BLaER1 (cell line): ENCODE measurements around the gene ZDHHC21.
"Not testable (repeated sequence)": the region's sequence is repeated elsewhere in the genome, so short reads cannot be mapped to it uniquely, and the experiment has no call there.

Experiments
- H3K27ac ChIP-seq: shearing (Covaris generic); formaldehyde crosslinking; 2 replicates; pipeline ENCODE4 v1.8.1; 2022
- H3K27me3 ChIP-seq: shearing (Covaris generic); formaldehyde crosslinking; 2 replicates; pipeline ENCODE4 v1.8.1; 2022
- H3K36me3 ChIP-seq: shearing (Covaris generic); formaldehyde crosslinking; 2 replicates; pipeline ENCODE4 v1.8.1; 2022
- H3K4me1 ChIP-seq: shearing (Covaris generic); formaldehyde crosslinking; 2 replicates; pipeline ENCODE4 v1.8.1; 2022
- H3K4me2 ChIP-seq: shearing (Covaris generic); formaldehyde crosslinking; 2 replicates; pipeline ENCODE4 v1.8.1; 2022
- H3K4me3 ChIP-seq: shearing (Covaris generic); formaldehyde crosslinking; 2 replicates; pipeline ENCODE4 v1.8.1; 2022
- H3K9ac ChIP-seq: shearing (Covaris generic); formaldehyde crosslinking; 2 replicates; pipeline ENCODE4 v1.8.1; 2022
- H3K9me3 ChIP-seq: shearing (Covaris generic); formaldehyde crosslinking; 2 replicates; pipeline ENCODE4 v1.8.1; 2022
- H4K20me1 ChIP-seq: shearing (Covaris generic); formaldehyde crosslinking; 2 replicates; pipeline ENCODE4 v1.8.1; 2022
- Cebpa-rat ChIP-seq: shearing (Covaris generic); IDR thresholded peaks from 2 replicates; pipeline ENCODE4 v1.8.1; 2022

Gene ZDHHC21

DNA sequence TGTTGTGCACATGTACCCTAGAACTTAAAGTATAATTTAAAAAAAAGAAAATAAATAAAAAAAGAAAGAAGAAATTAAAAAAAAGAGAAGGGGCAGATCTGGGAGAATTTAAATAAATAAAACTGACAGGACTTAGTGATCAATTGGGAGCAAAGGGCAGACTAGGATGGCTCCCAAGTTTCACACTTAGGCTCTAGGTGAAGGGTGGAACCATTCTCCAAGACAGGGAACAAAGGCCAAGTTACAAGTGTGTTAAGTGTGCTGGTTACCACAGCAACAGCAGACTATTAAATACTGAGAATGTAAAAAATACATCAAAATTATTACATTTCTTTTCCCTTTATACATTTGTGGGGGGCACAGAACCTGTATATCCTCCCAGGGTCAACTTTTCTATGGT lies 7.1 kb downstream of the ZDHHC21 start:
- no peaks in the 10 kb centered on the region for H4K20me1 ChIP-seq
- no peak overlapping the region for H3K4me3 ChIP-seq
- TF ChIP-seq Cebpa-rat = no peak
- H3K4me1 ChIP-seq = peaks cover 3% of the 10 kb centered on the region; the same call in 1 of the 2 replicates
- H3K27ac ChIP-seq = no peak overlapping the region
- H3K36me3 ChIP-seq = peaks cover 47% of the 10 kb centered on the region
- peaks cover 9% of the 10 kb centered on the region; the same call in 1 of the 2 replicates for H3K9me3 ChIP-seq
- no peak overlapping the region for H3K4me2 ChIP-seq
- H3K9ac ChIP-seq = no peak overlapping the region
- H3K27me3 ChIP-seq = no peaks in the 10 kb centered on the region

GRCh38 chr9:14682616-14683015 lies 10.6 kb downstream of the ZDHHC21 start:
- H3K4me3 ChIP-seq, H3K27ac ChIP-seq, H3K4me2 ChIP-seq, H3K4me1 ChIP-seq, H3K27me3 ChIP-seq, H3K9ac ChIP-seq, H4K20me1 ChIP-seq, H3K9me3 ChIP-seq: not testable (repeated sequence)
- H3K36me3 ChIP-seq = peaks cover 27% of the 10 kb centered on the region

DNA sequence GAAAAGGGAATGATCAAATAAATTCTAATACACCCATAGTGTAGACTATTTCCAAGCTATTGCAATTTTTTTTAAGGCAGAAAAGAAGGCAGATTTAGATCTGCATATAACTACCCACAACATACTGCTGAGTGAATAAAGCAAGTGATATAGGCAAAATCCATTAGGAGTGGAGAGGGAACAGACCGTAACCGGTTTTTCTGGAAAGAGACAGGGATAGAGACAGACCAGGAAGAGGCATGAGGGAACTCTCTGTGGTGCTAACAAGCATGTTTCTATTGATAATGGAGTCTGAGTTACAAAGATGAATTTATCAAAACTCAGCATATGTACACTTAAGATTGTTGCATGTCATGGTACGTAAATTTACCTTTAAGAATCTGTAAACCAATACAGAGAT lies 14.5 kb downstream of the ZDHHC21 start:
- TF ChIP-seq Cebpa-rat = no peak
- Histone ChIP-seq H3K4me3 (no peak overlapping the region), H4K20me1 (0 out of 2 replicates have a peak, but pooled peaks cover 6% of the 10 kb centered on the region), H3K27ac (no peak overlapping the region), H3K4me1 (peaks cover 6% of the 10 kb centered on the region; the same call in 1 of the 2 replicates), H3K4me2 (no peak overlapping the region), H3K9me3 (no peaks in the 10 kb centered on the region), H3K36me3 (peaks cover 11% of the 10 kb centered on the region), H3K9ac (no peak overlapping the region), H3K27me3 (no peaks in the 10 kb centered on the region)

DNA sequence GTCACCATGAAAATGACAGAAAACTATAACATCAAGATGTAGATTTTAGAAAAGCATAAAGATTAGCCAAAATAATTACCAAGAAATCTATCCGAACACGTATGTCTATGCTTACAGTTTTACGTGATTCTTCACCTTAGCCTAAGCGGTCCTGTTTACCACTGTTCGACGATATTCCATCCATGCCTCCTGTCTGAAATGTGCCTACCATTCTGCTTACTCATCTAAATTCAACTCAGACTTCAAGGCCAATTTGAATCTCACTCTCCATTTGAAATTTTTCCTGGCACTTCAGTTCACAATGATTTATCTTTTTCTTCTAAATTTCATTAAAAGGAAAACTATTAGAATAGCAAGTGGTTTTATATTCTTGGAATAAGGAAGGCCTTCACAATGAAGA lies 15.4 kb downstream of the ZDHHC21 start:
- Histone ChIP-seq H3K27ac (no peak overlapping the region), H3K36me3 (peaks cover 11% of the 10 kb centered on the region)
- no peak for TF ChIP-seq Cebpa-rat

DNA sequence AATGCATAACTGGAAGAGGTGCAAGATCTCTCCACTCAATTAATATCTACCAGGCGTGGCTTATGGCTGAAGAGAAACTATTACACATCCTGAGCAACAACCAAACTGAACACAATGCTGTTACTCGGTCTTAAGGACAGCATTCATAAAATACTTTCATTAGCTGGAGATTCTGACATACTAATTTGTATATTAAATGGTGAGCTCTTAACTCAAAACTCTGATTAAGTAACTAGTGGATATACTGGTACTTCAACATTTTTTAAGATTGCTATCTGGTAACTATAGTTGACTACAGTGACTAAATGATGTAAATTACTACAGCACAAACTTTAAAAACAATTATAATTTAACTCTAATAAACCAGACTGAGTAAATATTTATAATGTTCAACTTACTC lies 15.8 kb downstream of the ZDHHC21 start:
- Histone ChIP-seq H3K9ac (no peak overlapping the region), H3K27me3 (no peaks in the 10 kb centered on the region), H3K27ac (no peak overlapping the region), H3K4me3 (no peak overlapping the region), H4K20me1 (0 out of 2 replicates have a peak, but pooled peaks cover 6% of the 10 kb centered on the region), H3K9me3 (no peaks in the 10 kb centered on the region), H3K36me3 (peaks cover 10% of the 10 kb centered on the region), H3K4me1 (peaks cover 6% of the 10 kb centered on the region; the same call in 1 of the 2 replicates), H3K4me2 (no peak overlapping the region)
- no peak for TF ChIP-seq Cebpa-rat

More for the DNA sequence above, 15.4 kb downstream of the ZDHHC21 start:
- Histone ChIP-seq H3K9me3 (no peaks in the 10 kb centered on the region), H3K4me2 (no peak overlapping the region), H3K9ac (no peak overlapping the region), H4K20me1 (0 out of 2 replicates have a peak, but pooled peaks cover 6% of the 10 kb centered on the region), H3K4me3 (no peak overlapping the region), H3K4me1 (peaks cover 6% of the 10 kb centered on the region; the same call in 1 of the 2 replicates), H3K27me3 (no peaks in the 10 kb centered on the region)

DNA sequence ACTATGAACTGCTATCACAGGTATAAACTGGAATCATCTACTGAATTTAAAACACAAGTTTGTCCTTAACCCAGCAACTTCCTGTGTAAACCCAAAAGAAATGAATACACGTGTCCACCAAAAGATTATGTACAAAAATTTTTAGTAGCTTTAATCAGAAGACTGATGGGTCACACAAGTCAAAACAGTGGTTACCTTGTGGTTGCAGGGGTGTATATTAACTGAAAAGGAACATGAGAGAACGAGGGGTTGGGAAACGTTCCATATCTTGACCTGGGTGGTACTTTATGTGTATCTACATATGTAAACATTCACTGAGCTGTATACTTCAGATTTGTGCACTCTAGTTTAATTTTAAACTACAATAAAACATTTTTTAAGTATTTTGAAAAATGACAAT lies 18.6 kb downstream of the ZDHHC21 start:
- peaks cover 4% of the 10 kb centered on the region; the same call in 1 of the 2 replicates for H3K9me3 ChIP-seq
- H3K9ac ChIP-seq = no peak overlapping the region
- no peak overlapping the region for H3K4me3 ChIP-seq
- 0 out of 2 replicates have a peak, but pooled peaks cover 6% of the 10 kb centered on the region for H4K20me1 ChIP-seq
- TF ChIP-seq Cebpa-rat = no peak
- H3K4me1 ChIP-seq = peaks cover 6% of the 10 kb centered on the region; the same call in 1 of the 2 replicates
- no peaks in the 10 kb centered on the region for H3K27me3 ChIP-seq
- peaks cover 11% of the 10 kb centered on the region for H3K36me3 ChIP-seq
- no peak overlapping the region for H3K27ac ChIP-seq
- H3K4me2 ChIP-seq = no peak overlapping the region

GRCh38 chr9:14671377-14671776 lies 21.9 kb downstream of the ZDHHC21 start:
- no peak overlapping the region for H3K9ac ChIP-seq
- no peaks in the 10 kb centered on the region for H3K27me3 ChIP-seq
- H3K4me2 ChIP-seq = no peak overlapping the region
- peaks cover 11% of the 10 kb centered on the region for H3K36me3 ChIP-seq
- H3K4me1 ChIP-seq = no peaks in the 10 kb centered on the region
- no peak for TF ChIP-seq Cebpa-rat
- no peak overlapping the region for H3K4me3 ChIP-seq
- no peaks in the 10 kb centered on the region for H4K20me1 ChIP-seq
- no peak overlapping the region for H3K27ac ChIP-seq
- peaks cover 4% of the 10 kb centered on the region; the same call in 1 of the 2 replicates for H3K9me3 ChIP-seq

- H3K4me1 ChIP-seq = no peaks in the 10 kb centered on the region
- no peaks in the 10 kb centered on the region for H3K27me3 ChIP-seq
- no peaks in the 10 kb centered on the region for H4K20me1 ChIP-seq
- no peak overlapping the region for H3K4me3 ChIP-seq
- TF ChIP-seq Cebpa-rat = no peak
- H3K4me2 ChIP-seq = no peak overlapping the region
- no peak overlapping the region for H3K9ac ChIP-seq
- peaks cover 4% of the 10 kb centered on the region; the same call in 1 of the 2 replicates for H3K9me3 ChIP-seq
- H3K36me3 ChIP-seq = peaks cover 11% of the 10 kb centered on the region
- H3K27ac ChIP-seq = no peak overlapping the region
Observed at GRCh38 chr9:14670718-14671117, 22.5 kb downstream of the ZDHHC21 start.

DNA sequence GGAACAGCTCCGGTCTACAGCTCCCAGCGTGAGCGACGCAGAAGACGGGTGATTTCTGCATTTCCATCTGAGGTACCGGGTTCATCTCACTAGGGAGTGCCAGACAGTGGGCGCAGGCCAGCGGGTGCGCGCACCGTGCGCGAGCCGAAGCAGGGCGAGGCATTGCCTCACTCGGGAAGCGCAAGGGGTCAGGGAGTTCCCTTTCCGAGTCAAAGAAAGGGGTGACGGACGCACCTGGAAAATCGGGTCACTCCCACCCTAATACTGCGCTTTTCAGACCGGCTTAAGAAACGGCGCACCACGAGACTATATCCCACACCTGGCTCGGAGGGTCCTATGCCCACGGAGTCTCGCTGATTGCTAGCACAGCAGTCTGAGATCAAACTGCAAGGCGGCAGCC lies 29.2 kb downstream of the ZDHHC21 start:
- not testable (repeated sequence) for H4K20me1 ChIP-seq, H3K9me3 ChIP-seq, H3K27me3 ChIP-seq, H3K4me3 ChIP-seq, H3K4me1 ChIP-seq, H3K9ac ChIP-seq, H3K4me2 ChIP-seq, H3K36me3 ChIP-seq, H3K27ac ChIP-seq

DNA sequence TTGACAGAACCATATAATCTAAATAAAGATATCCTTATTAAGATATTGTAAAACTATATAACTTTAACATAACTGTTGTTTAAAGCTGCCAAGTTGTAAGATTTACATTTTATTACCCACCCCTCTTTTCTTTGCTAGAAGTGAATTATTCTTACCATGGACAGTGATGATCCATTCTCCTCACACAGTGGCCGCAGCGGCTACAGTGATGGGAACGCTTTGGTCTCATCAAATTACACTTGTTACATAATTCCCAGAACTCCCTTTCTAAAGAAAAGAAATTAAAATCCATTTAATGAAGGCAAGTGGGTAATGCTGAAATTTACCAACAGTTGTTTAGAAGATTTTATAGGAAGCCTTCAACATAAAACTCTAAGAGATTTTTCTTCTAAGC lies 31.2 kb downstream of the ZDHHC21 start:
- no peaks in the 10 kb centered on the region for H3K4me1 ChIP-seq
- TF ChIP-seq Cebpa-rat = no peak
- H3K27ac ChIP-seq = no peak overlapping the region
- no peak overlapping the region for H3K9ac ChIP-seq
- no peaks in the 10 kb centered on the region for H3K9me3 ChIP-seq
- H3K36me3 ChIP-seq = peaks cover 4% of the 10 kb centered on the region; the same call in 1 of the 2 replicates
- H3K27me3 ChIP-seq = no peaks in the 10 kb centered on the region
- H3K4me2 ChIP-seq = no peak overlapping the region
- H3K4me3 ChIP-seq = no peak overlapping the region
- H4K20me1 ChIP-seq = no peaks in the 10 kb centered on the region
